ENCODE results near the gene RTN4RL1.

RTN4RL1 gene, protein sequence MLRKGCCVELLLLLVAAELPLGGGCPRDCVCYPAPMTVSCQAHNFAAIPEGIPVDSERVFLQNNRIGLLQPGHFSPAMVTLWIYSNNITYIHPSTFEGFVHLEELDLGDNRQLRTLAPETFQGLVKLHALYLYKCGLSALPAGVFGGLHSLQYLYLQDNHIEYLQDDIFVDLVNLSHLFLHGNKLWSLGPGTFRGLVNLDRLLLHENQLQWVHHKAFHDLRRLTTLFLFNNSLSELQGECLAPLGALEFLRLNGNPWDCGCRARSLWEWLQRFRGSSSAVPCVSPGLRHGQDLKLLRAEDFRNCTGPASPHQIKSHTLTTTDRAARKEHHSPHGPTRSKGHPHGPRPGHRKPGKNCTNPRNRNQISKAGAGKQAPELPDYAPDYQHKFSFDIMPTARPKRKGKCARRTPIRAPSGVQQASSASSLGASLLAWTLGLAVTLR

DNA sequence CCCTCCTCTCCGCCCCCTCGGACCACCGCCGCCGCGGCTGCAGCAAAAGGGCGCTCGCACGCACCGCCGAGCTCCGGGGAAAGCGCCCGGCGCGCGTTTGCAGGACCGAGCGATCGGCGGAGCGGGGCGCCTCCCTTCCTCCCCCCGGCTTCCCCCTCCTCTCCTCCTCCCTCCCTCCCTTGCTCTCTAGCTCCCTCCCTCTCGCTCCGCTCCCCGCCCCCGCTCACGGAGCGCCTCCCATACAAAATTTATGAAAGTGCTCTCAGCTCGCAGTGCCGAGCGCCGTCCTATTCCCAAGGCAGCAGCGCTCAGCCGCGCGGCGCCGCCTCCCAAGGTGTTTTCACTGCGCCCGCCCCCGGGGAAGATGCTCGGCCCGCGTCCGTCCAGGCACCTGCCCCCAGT lies at the start of gene RTN4RL1:
RTN4RL1 (minus strand) TSS at position 115 of the 402 bp plus-strand sequence. CDS start 469 bp downstream, outside the sequence.
- peak; percentile 62 for DNase-seq (ENCODE audit: extremely low spot score)

DNA sequence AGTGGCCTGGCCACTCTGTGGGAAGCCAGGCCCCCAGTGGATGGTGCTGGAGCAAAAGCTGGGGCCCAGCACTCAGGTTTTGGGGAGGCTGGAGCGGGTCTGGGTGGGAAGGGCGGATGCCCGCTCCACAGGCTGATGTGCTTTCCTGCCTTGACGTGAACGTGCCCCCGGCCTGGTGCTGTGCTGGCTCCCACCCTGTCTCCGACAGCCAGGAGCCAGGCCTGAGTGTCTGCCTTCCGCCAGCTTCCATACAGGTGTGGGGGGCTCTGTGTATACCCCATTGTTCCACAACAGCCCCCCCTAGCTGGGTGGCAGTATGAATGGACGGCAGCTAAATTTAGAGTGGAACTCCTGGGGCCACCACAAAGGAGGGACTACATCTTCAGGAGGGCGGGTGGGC lies 49.8 kb upstream of the RTN4RL1 start:
- ChIA-PET POLR2A (interaction anchor here (0.9 to 1.6 kb wide), 3 partner anchors 10 to 185 kb away, joined by 3 to 5 read pairs (median 3); no protein-coding TSS in a partner anchor), CTCF (interaction anchor here (1.0 to 6.3 kb wide), 8 partner anchors 10 to 170 kb away, joined by 3 to 99 read pairs (median 16); partner anchors contain the start of gene HIC1)
- TF ChIP-seq, protein P1, sequence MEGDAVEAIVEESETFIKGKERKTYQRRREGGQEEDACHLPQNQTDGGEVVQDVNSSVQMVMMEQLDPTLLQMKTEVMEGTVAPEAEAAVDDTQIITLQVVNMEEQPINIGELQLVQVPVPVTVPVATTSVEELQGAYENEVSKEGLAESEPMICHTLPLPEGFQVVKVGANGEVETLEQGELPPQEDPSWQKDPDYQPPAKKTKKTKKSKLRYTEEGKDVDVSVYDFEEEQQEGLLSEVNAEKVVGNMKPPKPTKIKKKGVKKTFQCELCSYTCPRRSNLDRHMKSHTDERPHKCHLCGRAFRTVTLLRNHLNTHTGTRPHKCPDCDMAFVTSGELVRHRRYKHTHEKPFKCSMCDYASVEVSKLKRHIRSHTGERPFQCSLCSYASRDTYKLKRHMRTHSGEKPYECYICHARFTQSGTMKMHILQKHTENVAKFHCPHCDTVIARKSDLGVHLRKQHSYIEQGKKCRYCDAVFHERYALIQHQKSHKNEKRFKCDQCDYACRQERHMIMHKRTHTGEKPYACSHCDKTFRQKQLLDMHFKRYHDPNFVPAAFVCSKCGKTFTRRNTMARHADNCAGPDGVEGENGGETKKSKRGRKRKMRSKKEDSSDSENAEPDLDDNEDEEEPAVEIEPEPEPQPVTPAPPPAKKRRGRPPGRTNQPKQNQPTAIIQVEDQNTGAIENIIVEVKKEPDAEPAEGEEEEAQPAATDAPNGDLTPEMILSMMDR (IDR thresholded peaks at IDR 0.05; ENCODE audit: control extremely low read depth, extremely low read depth, low read depth, missing control alignments), result no peak

More for the DNA sequence above, at the start of gene RTN4RL1:
- ChIA-PET POLR2A (no interaction called here), CTCF (interaction anchor here (0.6 to 2.6 kb wide), 3 partner anchors 116 to 304 kb away, joined by 3 to 10 read pairs (median 9); no protein-coding TSS in a partner anchor)
- TF ChIP-seq, protein P1 (IDR thresholded peaks at IDR 0.05; ENCODE audit: control extremely low read depth, extremely low read depth, low read depth, missing control alignments), result no peak

DNA sequence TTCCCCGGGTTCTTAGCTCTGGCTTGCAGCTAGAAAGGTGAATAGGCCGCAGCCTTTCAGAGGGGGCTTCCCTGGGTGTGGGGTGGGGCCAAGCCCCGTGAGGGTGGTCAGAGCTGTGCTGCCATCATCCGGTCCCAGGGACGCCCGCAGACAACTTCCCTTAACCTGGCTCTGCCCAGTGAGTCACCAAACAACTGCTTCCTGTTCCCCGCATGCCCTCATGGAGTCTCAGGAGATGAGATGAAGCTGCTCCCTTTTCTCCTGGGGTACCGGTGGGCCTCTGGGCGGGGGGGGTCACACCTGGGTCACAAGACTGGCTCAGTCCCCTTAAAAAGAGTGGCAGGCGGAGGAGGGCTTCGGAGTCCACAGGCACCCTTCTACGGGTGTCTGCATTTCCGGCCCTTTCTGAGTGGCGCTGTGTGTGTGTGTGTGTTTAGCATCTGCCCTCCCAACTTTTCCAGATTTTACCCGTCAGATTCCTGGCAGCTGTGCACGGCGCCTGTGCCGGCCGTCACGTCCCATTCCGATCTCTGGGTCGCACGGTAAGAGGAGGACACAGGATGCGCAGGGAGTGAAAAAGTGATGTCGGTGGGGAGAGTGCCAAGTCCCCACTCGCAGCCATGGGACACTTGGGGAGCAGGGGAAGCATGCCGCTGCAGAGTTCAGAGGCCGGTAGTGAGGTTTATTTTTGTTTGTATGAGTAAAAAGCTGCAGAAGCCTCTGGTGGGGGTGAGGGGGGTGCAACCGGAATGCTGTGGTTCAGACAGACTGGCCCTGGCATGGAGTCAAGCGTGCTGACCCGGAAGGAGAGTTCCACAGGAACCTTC lies 46.5 kb upstream of the RTN4RL1 start:
- no peak for DNase-seq (ENCODE audit: extremely low spot score)
- TF ChIP-seq, protein P1 (IDR thresholded peaks at IDR 0.05; ENCODE audit: control extremely low read depth, extremely low read depth, low read depth, missing control alignments), result no peak
- CTCF ChIA-PET, result interaction anchor here (0.8 to 10.3 kb wide), 11 partner anchors 9 to 180 kb away, joined by 3 to 107 read pairs (median 8); no protein-coding TSS in a partner anchor
- POLR2A ChIA-PET, result interaction anchor here (0.9 to 1.6 kb wide), 3 partner anchors 12 to 18 kb away, joined by 3 to 4 read pairs (median 3); no protein-coding TSS in a partner anchor

More for the DNA sequence above, 49.8 kb upstream of the RTN4RL1 start:
- no peak for DNase-seq (ENCODE audit: extremely low spot score)

DNA sequence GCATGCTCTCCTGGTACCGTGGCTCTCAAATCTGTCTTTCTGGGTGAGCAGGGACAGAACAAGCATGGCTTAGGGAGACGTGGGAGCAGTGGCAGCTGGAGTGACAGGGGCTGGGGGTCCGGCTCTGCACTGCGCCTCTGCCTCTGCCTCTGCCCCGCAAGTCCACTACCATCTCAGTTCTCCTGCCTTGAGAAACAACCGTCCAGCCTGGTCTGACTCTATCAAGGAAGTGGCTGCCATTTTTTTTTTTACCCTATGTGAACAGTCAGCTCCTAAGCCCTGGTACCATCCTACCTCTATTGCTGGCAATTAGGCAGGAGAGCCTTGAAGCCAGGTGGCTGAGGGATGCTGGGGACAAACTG lies 45.9 kb upstream of the RTN4RL1 start:
- TF ChIP-seq, protein P1 (IDR thresholded peaks at IDR 0.05; ENCODE audit: control extremely low read depth, extremely low read depth, low read depth, missing control alignments), result no peak
- CTCF ChIA-PET, result interaction anchor here (1.1 to 10.3 kb wide), 7 partner anchors 10 to 174 kb away, joined by 3 to 107 read pairs (median 20); no protein-coding TSS in a partner anchor
- POLR2A ChIA-PET, result interaction anchor here (0.9 to 1.6 kb wide), 4 partner anchors 13 to 168 kb away, joined by 3 to 4 read pairs (median 3); no protein-coding TSS in a partner anchor
- no peak for DNase-seq (ENCODE audit: extremely low spot score)

DNA sequence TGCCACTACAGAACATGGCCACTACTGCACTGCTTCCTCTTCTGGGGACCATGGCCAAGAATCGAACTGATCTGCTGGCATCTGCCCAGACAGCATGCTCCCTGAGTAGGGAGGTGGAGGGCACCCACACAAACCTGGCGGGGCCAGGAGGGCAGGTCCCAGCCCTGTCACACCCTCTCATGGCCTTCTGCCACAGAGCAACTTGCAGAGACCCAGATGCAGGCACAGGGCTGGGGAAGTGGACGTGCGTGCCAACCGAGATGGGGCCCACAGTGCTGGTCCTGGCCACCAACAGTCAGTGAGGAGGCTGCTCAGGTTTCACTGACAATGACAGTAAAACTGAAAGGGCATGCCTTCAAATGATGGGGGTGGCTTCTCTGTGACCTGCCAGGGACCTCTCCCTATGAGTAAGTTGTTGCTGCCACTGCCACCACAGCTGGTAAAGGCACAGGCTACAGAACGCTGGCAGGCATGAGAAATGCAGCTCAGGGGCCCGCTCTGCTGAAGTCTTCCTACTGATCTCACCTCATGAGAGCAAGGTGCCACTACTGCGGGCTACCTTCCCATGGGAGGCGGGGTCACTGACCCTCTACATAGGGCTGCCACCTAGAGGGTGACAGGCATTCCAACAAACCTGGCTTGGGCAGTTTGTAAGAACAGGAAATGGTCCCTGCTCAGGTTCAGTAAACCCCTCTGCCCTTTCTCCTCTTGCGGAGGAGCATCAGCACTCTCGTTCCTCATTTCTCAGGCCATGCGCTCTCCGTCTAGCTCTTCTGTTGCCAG lies 45.3 kb upstream of the RTN4RL1 start:
- CTCF ChIA-PET, result interaction anchor here (1.1 to 10.3 kb wide), 8 partner anchors 10 to 175 kb away, joined by 4 to 107 read pairs (median 14); no protein-coding TSS in a partner anchor
- POLR2A ChIA-PET, result interaction anchor here (0.9 to 1.6 kb wide), 5 partner anchors 14 to 168 kb away, joined by 3 to 4 read pairs (median 3); no protein-coding TSS in a partner anchor
- TF ChIP-seq, protein P1 (IDR thresholded peaks at IDR 0.05; ENCODE audit: control extremely low read depth, extremely low read depth, low read depth, missing control alignments), result no peak
- DNase-seq (ENCODE audit: extremely low spot score), result peak; percentile 84

Measured in GM10248 (cell line).